ENCODE measurements around the gene TP53AIP1. TPM values are rescaled to one million over a fixed set of nuclear protein-coding genes. Genes with fewer than 3 reads are reported as not detected.
"Not testable (repeated sequence)": the region's sequence is repeated elsewhere in the genome, so short reads cannot be mapped to it uniquely, and the experiment has no call there.

Gene TP53AIP1
- total and polyA plus RNA-seq, 5 donors from 2014 or later, result not detected

DNA sequence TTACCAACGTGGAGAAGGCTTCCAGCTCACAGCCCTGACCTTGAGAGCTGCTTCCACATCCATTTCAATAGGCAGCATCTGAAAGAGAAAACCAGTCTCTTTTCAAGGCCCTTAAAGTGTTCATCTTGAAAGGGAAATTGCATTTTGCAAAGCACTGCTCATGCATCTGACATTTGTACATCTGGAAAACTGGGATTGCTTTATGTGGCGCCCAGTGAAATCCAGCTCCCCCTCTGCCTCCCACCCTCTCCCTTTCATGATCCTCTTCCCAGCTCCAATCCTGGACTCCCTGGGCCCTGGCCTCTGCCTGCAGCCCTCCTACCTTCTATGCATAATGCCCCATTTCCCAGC is 17.4 kb downstream of the TP53AIP1 start:
- no peaks in the 10 kb centered on the region for H3K9me3 ChIP-seq (ENCODE audit: control insufficient read depth in 2 of 2, low read length in 2 of 2)
- ATAC-seq (ENCODE audit: low read depth in 2 of 2), result no peak
- H3K36me3 Mint-ChIP-seq, result no peaks in the 10 kb centered on the region

DNA sequence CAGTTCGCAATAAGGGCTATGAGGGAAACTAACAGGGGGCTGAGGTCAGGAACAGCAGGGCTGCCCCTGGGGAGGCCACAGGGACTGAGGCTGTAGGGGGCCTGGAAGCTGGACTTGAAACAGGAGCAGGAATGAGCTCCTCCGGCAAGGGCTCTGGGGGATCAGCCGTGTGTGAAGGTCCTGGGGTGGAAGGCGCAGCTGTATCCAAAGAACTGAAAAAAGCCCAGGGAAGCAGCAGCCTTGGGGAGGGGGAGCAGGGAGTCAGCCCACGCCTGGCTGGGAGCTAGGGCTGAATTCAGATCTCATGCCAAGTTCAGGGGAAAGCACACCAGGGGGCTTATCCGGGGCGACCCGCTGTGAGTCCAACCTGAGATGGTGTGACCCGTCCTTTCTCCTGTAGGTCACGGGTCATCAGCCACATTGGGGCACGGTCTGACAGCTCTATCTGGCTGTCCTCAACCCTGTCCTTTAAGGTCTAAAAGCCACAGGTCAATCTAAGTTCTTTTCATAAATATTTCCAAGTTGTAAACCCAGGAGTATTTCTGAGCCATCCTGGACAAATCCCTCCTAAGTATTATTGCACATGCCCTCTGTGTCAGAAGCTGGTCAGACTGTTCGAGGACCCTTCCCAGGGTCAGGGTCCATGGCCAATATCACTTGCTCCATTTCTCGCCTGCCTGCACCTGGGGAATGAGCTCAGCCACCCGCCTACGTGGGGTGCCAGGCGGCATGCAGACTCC is 18.0 kb downstream of the TP53AIP1 start:
- Mint-ChIP-seq H3K9me3 (peaks cover 0 to 1% (median 0%) of the 10 kb centered on the region in 7 donors), H3K4me3 (no peak overlapping the region), H3K27ac (no peak overlapping the region), H3K36me3 (no peaks in the 10 kb centered on the region), H3K27me3 (peaks cover 11% of the 10 kb centered on the region), H3K4me1 (peaks cover 0 to 14% (median 4%) of the 10 kb centered on the region in 4 donors)
- ATAC-seq (ENCODE audit: low read depth in 2 of 2) (no peak), DNase-seq (no peak)
- H3K36me3 ChIP-seq (ENCODE audit: control insufficient read depth, insufficient read depth, low read length), result no peaks in the 10 kb centered on the region
- H3K4me1 ChIP-seq (ENCODE audit: control insufficient read depth, insufficient read depth, low read length, poor library complexity, severe bottlenecking), result no peaks in the 10 kb centered on the region
- no peak overlapping the region for H3K4me3 ChIP-seq (ENCODE audit: low read depth, low read length)
- no peaks in the 10 kb centered on the region for H3K9me3 ChIP-seq (ENCODE audit: control insufficient read depth in 2 of 2, low read length in 2 of 2)
- no peak overlapping the region for H3K27ac ChIP-seq (ENCODE audit: insufficient read depth, low read length, poor library complexity, severe bottlenecking)
- no peaks in the 10 kb centered on the region for H3K27me3 ChIP-seq (ENCODE audit: control insufficient read depth, insufficient read depth, low read length)

More for the DNA sequence above, 17.4 kb downstream of the TP53AIP1 start:
- Mint-ChIP-seq H3K4me3 (no peak overlapping the region), H3K4me1 (peaks cover 0 to 17% (median 4%) of the 10 kb centered on the region in 4 donors), H3K9me3 (peaks cover 0 to 1% (median 0%) of the 10 kb centered on the region in 7 donors), H3K27me3 (peaks cover 11% of the 10 kb centered on the region), H3K27ac (no peak overlapping the region)
- H3K36me3 ChIP-seq (ENCODE audit: control insufficient read depth, insufficient read depth, low read length), result no peaks in the 10 kb centered on the region
- no peak overlapping the region for H3K27ac ChIP-seq (ENCODE audit: insufficient read depth, low read length, poor library complexity, severe bottlenecking)
- no peaks in the 10 kb centered on the region for H3K27me3 ChIP-seq (ENCODE audit: control insufficient read depth, insufficient read depth, low read length)
- H3K4me1 ChIP-seq (ENCODE audit: control insufficient read depth, insufficient read depth, low read length, poor library complexity, severe bottlenecking), result no peaks in the 10 kb centered on the region
- H3K4me3 ChIP-seq (ENCODE audit: low read depth, low read length), result no peak overlapping the region
- DNase-seq, result no peak

DNA sequence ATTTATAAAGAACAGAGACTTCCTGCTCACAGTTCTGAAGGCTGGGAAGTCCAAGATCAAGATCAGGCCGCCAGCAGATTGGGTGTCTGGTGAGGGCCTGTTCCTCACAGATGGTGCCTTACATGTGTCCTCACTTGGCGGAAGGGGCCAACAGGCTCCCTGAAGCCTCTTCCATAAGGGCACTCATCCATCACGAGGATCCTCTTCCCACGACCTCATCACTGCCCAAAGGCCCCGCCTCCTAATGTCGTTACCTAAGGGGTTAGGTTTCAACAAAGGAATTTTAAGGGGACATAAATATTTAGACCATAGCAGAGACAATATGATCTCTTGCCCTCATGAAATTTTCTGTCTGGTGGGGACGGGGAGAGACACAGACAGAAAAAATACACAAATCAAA is 18.6 kb downstream of the TP53AIP1 start:
- no peaks in the 10 kb centered on the region for H3K27me3 ChIP-seq (ENCODE audit: control insufficient read depth, insufficient read depth, low read length)
- DNase-seq (no peak), ATAC-seq (ENCODE audit: low read depth in 2 of 2) (no peak)
- H3K27ac Mint-ChIP-seq, result no peak overlapping the region
- peaks cover 11% of the 10 kb centered on the region for H3K27me3 Mint-ChIP-seq
- H3K9me3 ChIP-seq (ENCODE audit: control insufficient read depth in 2 of 2, low read length in 2 of 2), result no peaks in the 10 kb centered on the region
- peaks cover 0 to 1% (median 0%) of the 10 kb centered on the region in 7 donors for H3K9me3 Mint-ChIP-seq
- peaks cover 0 to 9% (median 3%) of the 10 kb centered on the region in 4 donors for H3K4me1 Mint-ChIP-seq
- no peaks in the 10 kb centered on the region for H3K4me1 ChIP-seq (ENCODE audit: control insufficient read depth, insufficient read depth, low read length, poor library complexity, severe bottlenecking)
- H3K36me3 ChIP-seq (ENCODE audit: control insufficient read depth, insufficient read depth, low read length), result no peaks in the 10 kb centered on the region
- no peak overlapping the region for H3K27ac ChIP-seq (ENCODE audit: insufficient read depth, low read length, poor library complexity, severe bottlenecking)
- no peak overlapping the region for H3K4me3 ChIP-seq (ENCODE audit: low read depth, low read length)
- no peaks in the 10 kb centered on the region for H3K36me3 Mint-ChIP-seq
- no peak overlapping the region for H3K4me3 Mint-ChIP-seq

- H3K36me3 Mint-ChIP-seq, result no peaks in the 10 kb centered on the region
- H3K4me3 Mint-ChIP-seq, result no peak overlapping the region
- H3K36me3 ChIP-seq (ENCODE audit: control insufficient read depth, insufficient read depth, low read length), result no peaks in the 10 kb centered on the region
- peaks cover 0 to 4% (median 2%) of the 10 kb centered on the region in 4 donors for H3K4me1 Mint-ChIP-seq
- DNase-seq (no peak), ATAC-seq (ENCODE audit: low read depth in 2 of 2) (no peak)
- H3K4me1 ChIP-seq (ENCODE audit: control insufficient read depth, insufficient read depth, low read length, poor library complexity, severe bottlenecking), result no peaks in the 10 kb centered on the region
- no peak overlapping the region for H3K4me3 ChIP-seq (ENCODE audit: low read depth, low read length)
- H3K27ac ChIP-seq (ENCODE audit: insufficient read depth, low read length, poor library complexity, severe bottlenecking), result no peak overlapping the region
- no peak overlapping the region for H3K27ac Mint-ChIP-seq
- H3K9me3 Mint-ChIP-seq, result peaks cover 0 to 1% (median 0%) of the 10 kb centered on the region in 7 donors
- no peaks in the 10 kb centered on the region for H3K9me3 ChIP-seq (ENCODE audit: control insufficient read depth in 2 of 2, low read length in 2 of 2)
- peaks cover 13% of the 10 kb centered on the region for H3K27me3 Mint-ChIP-seq
- H3K27me3 ChIP-seq (ENCODE audit: control insufficient read depth, insufficient read depth, low read length), result no peaks in the 10 kb centered on the region
These were observed 20.9 kb downstream of the TP53AIP1 start for GRCh38 chr11:128921793-128922192.

DNA sequence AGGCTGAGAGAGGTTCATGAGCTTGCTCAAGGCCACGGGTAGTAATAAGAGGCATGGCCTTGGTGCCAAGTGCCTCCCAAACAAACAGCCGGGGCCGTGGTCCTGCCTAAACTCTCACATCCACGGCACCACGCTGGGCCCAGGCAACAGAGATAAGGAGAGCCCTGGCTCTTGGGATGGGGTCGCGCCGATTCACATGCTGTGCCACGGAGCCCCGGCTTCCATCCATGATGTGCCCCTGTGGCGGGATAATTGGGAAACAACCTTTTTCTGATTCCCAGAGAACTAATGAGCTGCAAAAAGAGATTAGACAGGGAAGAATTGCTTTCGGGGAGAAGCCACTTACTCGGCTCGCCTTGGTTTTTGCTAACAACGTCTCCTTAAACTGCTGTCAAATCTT is 22.0 kb downstream of the TP53AIP1 start:
- Mint-ChIP-seq H3K9me3 (peaks cover 0 to 1% (median 0%) of the 10 kb centered on the region in 7 donors), H3K36me3 (no peaks in the 10 kb centered on the region), H3K27ac (no peak overlapping the region), H3K27me3 (peaks cover 11% of the 10 kb centered on the region), H3K4me3 (no peak overlapping the region), H3K4me1 (peaks cover 0 to 4% (median 2%) of the 10 kb centered on the region in 4 donors)
- no peak overlapping the region for H3K27ac ChIP-seq (ENCODE audit: insufficient read depth, low read length, poor library complexity, severe bottlenecking)
- H3K4me1 ChIP-seq (ENCODE audit: control insufficient read depth, insufficient read depth, low read length, poor library complexity, severe bottlenecking), result no peaks in the 10 kb centered on the region
- no peak for DNase-seq
- no peak for ATAC-seq (ENCODE audit: low read depth in 2 of 2)
- H3K36me3 ChIP-seq (ENCODE audit: control insufficient read depth, insufficient read depth, low read length), result no peaks in the 10 kb centered on the region
- no peaks in the 10 kb centered on the region for H3K9me3 ChIP-seq (ENCODE audit: control insufficient read depth in 2 of 2, low read length in 2 of 2)
- no peaks in the 10 kb centered on the region for H3K27me3 ChIP-seq (ENCODE audit: control insufficient read depth, insufficient read depth, low read length)
- no peak overlapping the region for H3K4me3 ChIP-seq (ENCODE audit: low read depth, low read length)

- H3K27ac ChIP-seq (ENCODE audit: insufficient read depth, low read length, poor library complexity, severe bottlenecking); H3K27ac Mint-ChIP-seq; H3K9me3 Mint-ChIP-seq; H3K4me3 ChIP-seq (ENCODE audit: low read depth, low read length); H3K36me3 Mint-ChIP-seq; H3K36me3 ChIP-seq (ENCODE audit: control insufficient read depth, insufficient read depth, low read length); ATAC-seq (ENCODE audit: low read depth in 2 of 2); H3K4me3 Mint-ChIP-seq; DNase-seq; H3K4me1 ChIP-seq (ENCODE audit: control insufficient read depth, insufficient read depth, low read length, poor library complexity, severe bottlenecking); H3K9me3 ChIP-seq (ENCODE audit: control insufficient read depth in 2 of 2, low read length in 2 of 2); H3K27me3 ChIP-seq (ENCODE audit: control insufficient read depth, insufficient read depth, low read length); H3K4me1 Mint-ChIP-seq: not testable (repeated sequence)
- H3K27me3 Mint-ChIP-seq, result peaks cover 11% of the 10 kb centered on the region
These were observed 23.0 kb downstream of the TP53AIP1 start for GRCh38 chr11:128919635-128920034.

GRCh38 chr11:128919216-128919615 is 23.5 kb downstream of the TP53AIP1 start:
- DNase-seq, result no peak
- peaks cover 0 to 1% (median 0%) of the 10 kb centered on the region in 7 donors for H3K9me3 Mint-ChIP-seq

GRCh38 chr11:128917144-128917724 is 25.4 kb downstream of the TP53AIP1 start:
- Mint-ChIP-seq H3K9me3 (no peaks in the 10 kb centered on the region), H3K27ac (no peak overlapping the region), H3K36me3 (no peaks in the 10 kb centered on the region), H3K4me1 (peaks cover 0 to 4% (median 2%) of the 10 kb centered on the region in 4 donors), H3K4me3 (no peak overlapping the region), H3K27me3 (peaks cover 15% of the 10 kb centered on the region)
- no peak overlapping the region for H3K27ac ChIP-seq (ENCODE audit: insufficient read depth, low read length, poor library complexity, severe bottlenecking)
- no peaks in the 10 kb centered on the region for H3K4me1 ChIP-seq (ENCODE audit: control insufficient read depth, insufficient read depth, low read length, poor library complexity, severe bottlenecking)
- no peaks in the 10 kb centered on the region for H3K36me3 ChIP-seq (ENCODE audit: control insufficient read depth, insufficient read depth, low read length)
- ATAC-seq (ENCODE audit: low read depth in 2 of 2), result no peak
- no peak for DNase-seq
- H3K27me3 ChIP-seq (ENCODE audit: control insufficient read depth, insufficient read depth, low read length), result no peaks in the 10 kb centered on the region
- H3K9me3 ChIP-seq (ENCODE audit: control insufficient read depth in 2 of 2, low read length in 2 of 2), result no peaks in the 10 kb centered on the region
- H3K4me3 ChIP-seq (ENCODE audit: low read depth, low read length), result no peak overlapping the region

More at GRCh38 chr11:128919216-128919615, 23.5 kb downstream of the TP53AIP1 start:
- H3K4me1 Mint-ChIP-seq, result peaks cover 0 to 4% (median 2%) of the 10 kb centered on the region in 4 donors
- Histone ChIP-seq H3K27ac (ENCODE audit: insufficient read depth, low read length, poor library complexity, severe bottlenecking) (no peak overlapping the region), H3K4me1 (ENCODE audit: control insufficient read depth, insufficient read depth, low read length, poor library complexity, severe bottlenecking) (no peaks in the 10 kb centered on the region), H3K27me3 (ENCODE audit: control insufficient read depth, insufficient read depth, low read length) (no peaks in the 10 kb centered on the region), H3K9me3 (ENCODE audit: control insufficient read depth in 2 of 2, low read length in 2 of 2) (no peaks in the 10 kb centered on the region), H3K4me3 (ENCODE audit: low read depth, low read length) (no peak overlapping the region), H3K36me3 (ENCODE audit: control insufficient read depth, insufficient read depth, low read length) (no peaks in the 10 kb centered on the region)
- H3K4me3 Mint-ChIP-seq, result no peak overlapping the region
- no peak for ATAC-seq (ENCODE audit: low read depth in 2 of 2)
- no peaks in the 10 kb centered on the region for H3K36me3 Mint-ChIP-seq
- H3K27me3 Mint-ChIP-seq, result peaks cover 11% of the 10 kb centered on the region
- H3K27ac Mint-ChIP-seq, result no peak overlapping the region

All from CD4-positive, CD25-positive, alpha-beta regulatory T cell (primary cell).